Ascending aorta (tissue), 2 donors: ENCODE measurements around the gene TIGIT. TPM values are rescaled to one million over a fixed set of nuclear protein-coding genes. Genes with fewer than 3 reads are reported as not detected.

Source experiments
- DNase-seq, 2 donors: peaks; one replicate each; pipeline ENCODE4 v3.0.0-alpha.2; 2019; ENCODE audit warnings: low spot score in 2 of 2
- H3K27ac ChIP-seq, 2 donors: fragments of 200-600 bp; sonication (generic); one replicate each; pipeline ENCODE4 v1.5.1; 2016 to 2017; ENCODE audit warnings: mild to moderate bottlenecking in 1 of 2
- H3K27me3 ChIP-seq: fragments of 200-600 bp; sonication (generic); one replicate; pipeline ENCODE4 v1.5.1; 2017
- H3K36me3 ChIP-seq, 2 donors: fragments of 200-600 bp; sonication (generic); one replicate each; pipeline ENCODE4 v1.5.1; 2016
- H3K4me1 ChIP-seq, 2 donors: fragments of 200-600 bp; sonication (generic); one replicate each; pipeline ENCODE4 v1.5.1; 2016 to 2017; ENCODE audit warnings: mild to moderate bottlenecking in 1 of 2
- H3K4me3 ChIP-seq, 2 donors: fragments of 200-600 bp; sonication (generic); one replicate each; pipeline ENCODE4 v1.5.1; 2016 to 2017; ENCODE audit warnings: mild to moderate bottlenecking in 1 of 2
- H3K9me3 ChIP-seq, 2 donors: fragments of 200-600 bp; sonication (generic); one replicate each; pipeline ENCODE4 v1.5.1; 2016
- CTCF ChIP-seq, 3 experiments: fragments of 200-600 bp in 2 of 3; fragments of 450-650 bp in 1 of 3; sonication (generic) in 2 of 3; IDR thresholded peaks; one replicate each; pipeline ENCODE4 v1.5.1; 2016 to 2019; ENCODE audit warnings: antibody characterized with exemption in 3 of 3, mild to moderate bottlenecking in 1 of 3, moderate library complexity in 1 of 3
- intact Hi-C: fragments of 100-400 bp; cut with DNase I; formaldehyde crosslinking; loops from one replicate; pipeline ENCODE4 v1.15.1; 2023
- total RNA-seq: library from RNA; depleted of rRNA; stranded (reverse); fragments of >200 nt; gene quantifications from one replicate; pipeline ENCODE4 v1.1.0, GENCODE V29; 2016

The TIGIT gene
- total RNA-seq, 1 donor from 2014 or later: not detected

DNA sequence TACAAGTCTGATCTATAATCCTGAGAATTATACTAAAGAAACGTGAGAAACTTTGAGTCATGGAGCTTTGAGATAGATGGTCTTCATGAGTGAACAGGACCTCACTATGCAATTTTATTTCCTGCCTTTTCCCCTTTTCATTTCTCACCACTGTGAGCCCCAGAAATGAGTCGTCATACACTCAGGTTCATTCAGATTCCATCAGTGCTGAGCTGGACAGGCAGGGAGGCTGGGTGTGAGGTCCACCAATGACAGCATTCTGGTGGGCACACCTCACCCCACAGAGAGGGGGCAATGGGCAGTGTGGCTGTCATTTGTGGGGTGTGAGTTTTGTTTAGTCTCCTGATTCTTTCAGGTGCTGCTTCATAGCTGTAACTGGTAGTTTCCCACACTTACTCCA is 16.9 kb downstream of the TIGIT start:
- Histone ChIP-seq H3K27me3 (no peaks in the 10 kb centered on the region), H3K27ac (no peak overlapping the region), H3K4me1 (no peaks in the 10 kb centered on the region), H3K4me3 (no peak overlapping the region), H3K36me3 (no peaks in the 10 kb centered on the region), H3K9me3 (no peaks in the 10 kb centered on the region)
- no peak for TF ChIP-seq CTCF (IDR thresholded peaks at IDR 0.05)
- intact Hi-C loops: no loop called here
- no peak for DNase-seq

- intact Hi-C loops: no loop called here
- no peak overlapping the region for H3K4me3 ChIP-seq
- H3K27me3 ChIP-seq: no peaks in the 10 kb centered on the region
- no peaks in the 10 kb centered on the region for H3K4me1 ChIP-seq
- TF ChIP-seq CTCF (IDR thresholded peaks at IDR 0.05): no peak
- no peaks in the 10 kb centered on the region for H3K9me3 ChIP-seq
- H3K27ac ChIP-seq: no peak overlapping the region
- H3K36me3 ChIP-seq: no peaks in the 10 kb centered on the region
- no peak for DNase-seq
Measured at GRCh38 chr3:114313426-114313825, 19.6 kb downstream of the TIGIT start.

- H3K9me3 ChIP-seq: no peaks in the 10 kb centered on the region
- H3K27ac ChIP-seq: no peak overlapping the region
- intact Hi-C loops: no loop called here
- DNase-seq: no peak
- no peak for TF ChIP-seq CTCF (IDR thresholded peaks at IDR 0.05)
- no peaks in the 10 kb centered on the region for H3K27me3 ChIP-seq
- H3K4me3 ChIP-seq: no peak overlapping the region
- H3K36me3 ChIP-seq: no peaks in the 10 kb centered on the region
- H3K4me1 ChIP-seq: no peaks in the 10 kb centered on the region
Measured at GRCh38 chr3:114314282-114314681, 20.5 kb downstream of the TIGIT start.

GRCh38 chr3:114318295-114318694 is 24.5 kb downstream of the TIGIT start:
- no peak for TF ChIP-seq CTCF (IDR thresholded peaks at IDR 0.05)
- intact Hi-C loops: no loop called here
- H3K4me1 ChIP-seq: no peaks in the 10 kb centered on the region
- H3K36me3 ChIP-seq: no peaks in the 10 kb centered on the region
- H3K9me3 ChIP-seq: no peaks in the 10 kb centered on the region
- no peaks in the 10 kb centered on the region for H3K27me3 ChIP-seq
- H3K4me3 ChIP-seq: no peak overlapping the region
- no peak for DNase-seq
- H3K27ac ChIP-seq: no peak overlapping the region

GRCh38 chr3:114319453-114319852 is 25.6 kb downstream of the TIGIT start:
- H3K36me3 ChIP-seq: no peaks in the 10 kb centered on the region
- TF ChIP-seq CTCF (IDR thresholded peaks at IDR 0.05): no peak
- no peak for DNase-seq
- no peaks in the 10 kb centered on the region for H3K27me3 ChIP-seq
- H3K4me1 ChIP-seq: no peaks in the 10 kb centered on the region
- H3K9me3 ChIP-seq: no peaks in the 10 kb centered on the region
- no peak overlapping the region for H3K27ac ChIP-seq
- H3K4me3 ChIP-seq: no peak overlapping the region
- intact Hi-C loops: no loop called here

GRCh38 chr3:114320246-114320645 is 26.4 kb downstream of the TIGIT start:
- no peak for TF ChIP-seq CTCF (IDR thresholded peaks at IDR 0.05)
- Histone ChIP-seq H3K27ac (no peak overlapping the region), H3K27me3 (no peaks in the 10 kb centered on the region), H3K4me3 (no peak overlapping the region), H3K9me3 (no peaks in the 10 kb centered on the region), H3K36me3 (no peaks in the 10 kb centered on the region), H3K4me1 (no peaks in the 10 kb centered on the region)
- DNase-seq: no peak
- intact Hi-C loops: no loop called here
